ENCODE data around the gene CEL. TPM values are rescaled to one million over a fixed set of nuclear protein-coding genes. Genes with fewer than 3 reads are reported as not detected.

Gene CEL
- total RNA-seq, 4 donors from 2014 or later, result 0.75 TPM; not detected in 3

GRCh38 chr9:133059623-133060022 is 2.2 kb upstream of the CEL start:
- TF ChIP-seq, protein P1, sequence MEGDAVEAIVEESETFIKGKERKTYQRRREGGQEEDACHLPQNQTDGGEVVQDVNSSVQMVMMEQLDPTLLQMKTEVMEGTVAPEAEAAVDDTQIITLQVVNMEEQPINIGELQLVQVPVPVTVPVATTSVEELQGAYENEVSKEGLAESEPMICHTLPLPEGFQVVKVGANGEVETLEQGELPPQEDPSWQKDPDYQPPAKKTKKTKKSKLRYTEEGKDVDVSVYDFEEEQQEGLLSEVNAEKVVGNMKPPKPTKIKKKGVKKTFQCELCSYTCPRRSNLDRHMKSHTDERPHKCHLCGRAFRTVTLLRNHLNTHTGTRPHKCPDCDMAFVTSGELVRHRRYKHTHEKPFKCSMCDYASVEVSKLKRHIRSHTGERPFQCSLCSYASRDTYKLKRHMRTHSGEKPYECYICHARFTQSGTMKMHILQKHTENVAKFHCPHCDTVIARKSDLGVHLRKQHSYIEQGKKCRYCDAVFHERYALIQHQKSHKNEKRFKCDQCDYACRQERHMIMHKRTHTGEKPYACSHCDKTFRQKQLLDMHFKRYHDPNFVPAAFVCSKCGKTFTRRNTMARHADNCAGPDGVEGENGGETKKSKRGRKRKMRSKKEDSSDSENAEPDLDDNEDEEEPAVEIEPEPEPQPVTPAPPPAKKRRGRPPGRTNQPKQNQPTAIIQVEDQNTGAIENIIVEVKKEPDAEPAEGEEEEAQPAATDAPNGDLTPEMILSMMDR (IDR thresholded peaks at IDR 0.05; ENCODE audit: low read depth), result no peak

- TF ChIP-seq, protein P1 (IDR thresholded peaks at IDR 0.05; ENCODE audit: low read depth), result no peak
Observed at GRCh38 chr9:133060417-133060841, 1.4 kb upstream of the CEL start.

- TF ChIP-seq, protein P1 (IDR thresholded peaks at IDR 0.05; ENCODE audit: low read depth), result no peak
Observed at GRCh38 chr9:133063159-133063499, 1.3 kb downstream of the CEL start.

GRCh38 chr9:133063500-133064231 is 1.9 kb downstream of the CEL start:
- TF ChIP-seq, protein P1 (IDR thresholded peaks at IDR 0.05; ENCODE audit: low read depth), result no peak

GRCh38 chr9:133064241-133065069 is 2.7 kb downstream of the CEL start:
- TF ChIP-seq, protein P1 (IDR thresholded peaks at IDR 0.05; ENCODE audit: low read depth), result no peak

GRCh38 chr9:133065070-133065388 is 3.2 kb downstream of the CEL start:
- TF ChIP-seq, protein P1 (IDR thresholded peaks at IDR 0.05; ENCODE audit: low read depth), result no peak

DNA sequence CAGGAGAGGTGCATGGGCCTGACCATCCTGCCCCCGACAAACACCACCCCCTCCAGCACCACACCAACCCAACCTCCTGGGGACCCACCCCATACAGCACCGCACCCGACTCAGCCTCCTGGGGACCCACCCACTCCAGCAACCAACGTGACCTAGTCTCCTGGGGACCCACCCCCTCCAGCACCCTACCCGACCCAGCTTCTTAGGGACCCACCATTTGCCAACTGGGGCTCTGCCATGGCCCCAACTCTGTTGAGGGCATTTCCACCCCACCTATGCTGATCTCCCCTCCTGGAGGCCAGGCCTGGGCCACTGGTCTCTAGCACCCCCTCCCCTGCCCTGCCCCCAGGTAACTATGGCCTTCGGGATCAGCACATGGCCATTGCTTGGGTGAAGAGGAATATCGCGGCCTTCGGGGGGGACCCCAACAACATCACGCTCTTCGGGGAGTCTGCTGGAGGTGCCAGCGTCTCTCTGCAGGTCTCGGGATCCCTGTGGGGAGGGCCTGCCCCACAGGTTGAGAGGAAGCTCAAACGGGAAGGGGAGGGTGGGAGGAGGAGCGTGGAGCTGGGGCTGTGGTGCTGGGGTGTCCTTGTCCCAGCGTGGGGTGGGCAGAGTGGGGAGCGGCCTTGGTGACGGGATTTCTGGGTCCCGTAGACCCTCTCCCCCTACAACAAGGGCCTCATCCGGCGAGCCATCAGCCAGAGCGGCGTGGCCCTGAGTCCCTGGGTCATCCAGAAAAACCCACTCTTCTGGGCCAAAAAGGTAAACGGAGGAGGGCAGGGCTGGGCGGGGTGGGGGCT is 4.6 kb downstream of the CEL start:
- TF ChIP-seq, protein P1 (IDR thresholded peaks at IDR 0.05; ENCODE audit: low read depth), result no peak
